Type B pancreatic cell (in vitro differentiated cells): ENCODE data around the gene NXPH2. TPM values are rescaled to one million over a fixed set of nuclear protein-coding genes. Genes with fewer than 3 reads are reported as not detected.

Experiments used
- DNase-seq: peaks from one replicate; pipeline ENCODE4 v3.0.0; 2021; ENCODE audit warnings: mixed read lengths; ENCODE audit not compliant: unreplicated experiment; ENCODE audit errors: extremely low spot score
- H3K27ac Mint-ChIP-seq: 2 replicates; pipeline ENCODE4 v1.8.0; 2021; ENCODE audit warnings: mild to moderate bottlenecking, mixed read lengths
- H3K27me3 Mint-ChIP-seq: 2 replicates; pipeline ENCODE4 v1.8.0; 2021; ENCODE audit warnings: mixed read lengths
- H3K36me3 Mint-ChIP-seq: 2 replicates; pipeline ENCODE4 v1.8.0; 2021; ENCODE audit warnings: mixed read lengths
- H3K4me1 Mint-ChIP-seq: one replicate; pipeline ENCODE4 v1.8.0; 2021; ENCODE audit warnings: mixed read lengths; ENCODE audit not compliant: unreplicated experiment
- H3K4me3 Mint-ChIP-seq: 2 replicates; pipeline ENCODE4 v1.8.0; 2021; ENCODE audit warnings: mild to moderate bottlenecking, mixed read lengths
- H3K9me3 Mint-ChIP-seq: 2 replicates; pipeline ENCODE4 v1.8.0; 2021; ENCODE audit warnings: mixed read lengths
- CTCF ChIP-seq: fragments of 200-600 bp; sonication (generic); conservative IDR thresholded peaks from 2 replicates; pipeline ENCODE4 v1.5.0; 2021; ENCODE audit warnings: antibody characterized with exemption, mild to moderate bottlenecking
- total RNA-seq: library from RNA; stranded (reverse); gene quantifications from 2 replicates; pipeline ENCODE4 v1.2.1, GENCODE V29; 2021; ENCODE audit warnings: low replicate concordance

Gene NXPH2
- total RNA-seq, 1 donor from 2014 or later, result 5.0 TPM

- peaks cover 10% of the 10 kb centered on the region for H3K27me3 Mint-ChIP-seq
- TF ChIP-seq CTCF, result no peak
- no peak overlapping the region for H3K4me3 Mint-ChIP-seq
- no peak overlapping the region for H3K27ac Mint-ChIP-seq
- no peaks in the 10 kb centered on the region for H3K4me1 Mint-ChIP-seq
- no peaks in the 10 kb centered on the region for H3K36me3 Mint-ChIP-seq
- H3K9me3 Mint-ChIP-seq, result no peaks in the 10 kb centered on the region
- DNase-seq, result no peak
These were observed 8.7 kb downstream of the NXPH2 start for GRCh38 chr2:138771534-138771933.

GRCh38 chr2:138767101-138767500 lies 13.1 kb downstream of the NXPH2 start:
- TF ChIP-seq CTCF, result no peak
- no peak overlapping the region for H3K4me3 Mint-ChIP-seq

GRCh38 chr2:138766464-138766863 lies 13.7 kb downstream of the NXPH2 start:
- no peaks in the 10 kb centered on the region for H3K9me3 Mint-ChIP-seq
- peaks cover 9% of the 10 kb centered on the region for H3K27me3 Mint-ChIP-seq
- H3K4me1 Mint-ChIP-seq, result no peaks in the 10 kb centered on the region
- no peak overlapping the region for H3K4me3 Mint-ChIP-seq
- no peak for DNase-seq
- H3K36me3 Mint-ChIP-seq, result no peaks in the 10 kb centered on the region
- H3K27ac Mint-ChIP-seq, result no peak overlapping the region
- TF ChIP-seq CTCF, result no peak

More at GRCh38 chr2:138767101-138767500, 13.1 kb downstream of the NXPH2 start:
- DNase-seq, result no peak
- Mint-ChIP-seq H3K4me1 (no peaks in the 10 kb centered on the region), H3K9me3 (no peaks in the 10 kb centered on the region), H3K27me3 (peaks cover 9% of the 10 kb centered on the region), H3K27ac (no peak overlapping the region), H3K36me3 (no peaks in the 10 kb centered on the region)

- Mint-ChIP-seq H3K4me1 (no peaks in the 10 kb centered on the region), H3K36me3 (no peaks in the 10 kb centered on the region), H3K27me3 (peaks cover 4% of the 10 kb centered on the region), H3K27ac (no peak overlapping the region), H3K9me3 (no peaks in the 10 kb centered on the region), H3K4me3 (no peak overlapping the region)
- DNase-seq, result no peak
- TF ChIP-seq CTCF, result no peak
These were observed 16.2 kb downstream of the NXPH2 start for GRCh38 chr2:138763971-138764370.

- DNase-seq, result no peak
- Mint-ChIP-seq H3K27ac (no peak overlapping the region), H3K36me3 (no peaks in the 10 kb centered on the region), H3K4me3 (no peak overlapping the region), H3K9me3 (no peaks in the 10 kb centered on the region), H3K27me3 (peaks cover 3% of the 10 kb centered on the region), H3K4me1 (no peaks in the 10 kb centered on the region)
- TF ChIP-seq CTCF, result no peak
These were observed 17.7 kb downstream of the NXPH2 start for GRCh38 chr2:138762533-138762932.

- Mint-ChIP-seq H3K4me1 (no peaks in the 10 kb centered on the region), H3K27ac (no peak overlapping the region), H3K9me3 (no peaks in the 10 kb centered on the region), H3K4me3 (no peak overlapping the region), H3K36me3 (no peaks in the 10 kb centered on the region), H3K27me3 (peaks cover 3% of the 10 kb centered on the region)
- no peak for TF ChIP-seq CTCF
- no peak for DNase-seq
These were observed 19.5 kb downstream of the NXPH2 start for GRCh38 chr2:138760676-138761075.
